Neuronal stem cell (in vitro differentiated cells): ENCODE data around the gene OMP.

ENCODE experiments used
- DNase-seq: peaks from one replicate; pipeline ENCODE4 v3.0.0-alpha.2; 2013; ENCODE audit warnings: low spot score
- H2AFZ ChIP-seq: one replicate; pipeline ENCODE4 v1.6.1; 2013; ENCODE audit warnings: mild to moderate bottlenecking, low read length, inconsistent platforms
- H2AK5ac ChIP-seq: 2 replicates; pipeline ENCODE4 v1.6.1; 2013; ENCODE audit warnings: low read depth, mild to moderate bottlenecking, inconsistent platforms, low read length, moderate library complexity, mixed read lengths
- H2BK120ac ChIP-seq: 2 replicates; pipeline ENCODE4 v1.6.1; 2013; ENCODE audit warnings: low read depth, mild to moderate bottlenecking, inconsistent platforms, low read length, moderate library complexity, mixed read lengths
- H2BK12ac ChIP-seq: one replicate; pipeline ENCODE4 v1.6.1; 2013; ENCODE audit warnings: low read length, inconsistent platforms
- H2BK15ac ChIP-seq: 2 replicates; pipeline ENCODE4 v1.6.1; 2013; ENCODE audit warnings: mild to moderate bottlenecking, low read length, inconsistent platforms, mixed read lengths
- H2BK5ac ChIP-seq: one replicate; pipeline ENCODE4 v1.6.1; 2013; ENCODE audit warnings: inconsistent platforms, mild to moderate bottlenecking, low read length, moderate library complexity
- H3K14ac ChIP-seq: one replicate; pipeline ENCODE4 v1.6.1; 2013; ENCODE audit warnings: low read length, inconsistent platforms
- H3K18ac ChIP-seq: 2 replicates; pipeline ENCODE4 v1.6.1; 2013; ENCODE audit warnings: low read length, inconsistent platforms
- H3K23ac ChIP-seq: 2 replicates; pipeline ENCODE4 v1.6.1; 2013; ENCODE audit warnings: low read depth, mild to moderate bottlenecking, mixed read lengths, low read length, inconsistent platforms; ENCODE audit not compliant: poor library complexity
- H3K27ac ChIP-seq: replicated peaks from 3 replicates; pipeline ENCODE4 v1.5.1; 2013; ENCODE audit warnings: low read length, inconsistent platforms
- H3K27me3 ChIP-seq, 3 experiments: 2 replicates each; pipeline ENCODE4 v1.6.1; 2013; ENCODE audit warnings: low read length in 3 of 3, mild to moderate bottlenecking in 2 of 3, inconsistent platforms in 1 of 3, low read depth in 1 of 3, mixed read lengths in 1 of 3, moderate library complexity in 1 of 3; ENCODE audit not compliant: control insufficient read depth in 3 of 3, insufficient read depth in 3 of 3
- H3K36me3 ChIP-seq, 2 donors: replicated peaks in 1 of 2; 2 replicates each; pipeline ENCODE4 v1.6.1; 2013; ENCODE audit warnings: low read length in 2 of 2; ENCODE audit not compliant: control insufficient read depth in 2 of 2, insufficient read depth in 2 of 2
- H3K4ac ChIP-seq: 2 replicates; pipeline ENCODE4 v1.6.1; 2013; ENCODE audit warnings: inconsistent platforms, mild to moderate bottlenecking, low read length, moderate library complexity
- H3K4me1 ChIP-seq, 2 donors: 1 replicate in 1 of 2; 2 replicates in 1 of 2; pipeline ENCODE4 v1.6.1; 2013; ENCODE audit warnings: low read length in 2 of 2, low read depth in 1 of 2; ENCODE audit not compliant: control insufficient read depth in 2 of 2, insufficient read depth in 1 of 2
- H3K4me2 ChIP-seq: one replicate; pipeline ENCODE4 v1.6.1; 2013; ENCODE audit warnings: mild to moderate bottlenecking, low read length, inconsistent platforms; ENCODE audit not compliant: insufficient read depth, poor library complexity, severe bottlenecking
- H3K4me3 ChIP-seq, 2 donors: 2 replicates each; pipeline ENCODE4 v1.5.1; 2013; ENCODE audit warnings: low read length in 2 of 2, mild to moderate bottlenecking in 2 of 2, inconsistent platforms in 1 of 2, moderate library complexity in 1 of 2
- H3K79me1 ChIP-seq: one replicate; pipeline ENCODE4 v1.6.1; 2013; ENCODE audit warnings: low read depth, mild to moderate bottlenecking, inconsistent platforms, low read length, moderate library complexity
- H3K9ac ChIP-seq: one replicate; pipeline ENCODE4 v1.6.1; 2013; ENCODE audit warnings: mild to moderate bottlenecking, low read depth, low read length, inconsistent platforms; ENCODE audit not compliant: poor library complexity
- H3K9me3 ChIP-seq, 2 donors: replicated peaks in 1 of 2; 2 replicates each; pipeline versions ENCODE3 to v1.6.1; 2013; ENCODE audit warnings: low read length in 2 of 2, mild to moderate bottlenecking in 2 of 2, inconsistent platforms in 1 of 2, low read depth in 1 of 2, mixed read lengths in 1 of 2, moderate library complexity in 1 of 2; ENCODE audit not compliant: control insufficient read depth in 2 of 2, insufficient read depth in 1 of 2
- H4K8ac ChIP-seq: one replicate; pipeline ENCODE4 v1.6.1; 2013; ENCODE audit warnings: low read depth, mild to moderate bottlenecking, inconsistent platforms, low read length, moderate library complexity
- H4K91ac ChIP-seq: one replicate; pipeline ENCODE4 v1.6.1; 2013; ENCODE audit warnings: low read length, low read depth, mild to moderate bottlenecking, inconsistent platforms; ENCODE audit not compliant: poor library complexity
- WGBS, 2 donors: extraction: QIAGEN DNeasy Blood & Tissue Kit; methylation state at CpG; one replicate each; pipeline ENCODE4 v1.1.7; 2013; ENCODE audit warnings: missing lambda C conversion rate in 2 of 2, mixed read lengths in 1 of 2; ENCODE audit not compliant: insufficient read length in 2 of 2, insufficient replicate concordance in 1 of 2; ENCODE audit errors: extremely low coverage in 2 of 2; 5-methylcytosine and 5-hydroxymethylcytosine counted together

The OMP gene

GRCh38 chr11:77065878-77066228 lies 36.8 kb upstream of the OMP start:
- no peaks in the 10 kb centered on the region for H3K79me1 ChIP-seq
- no peak overlapping the region for H4K8ac ChIP-seq
- WGBS, 2 donors, result no CpG with 5 or more reads among the region's 14 CpGs
- H3K27me3 ChIP-seq, result peaks cover 0 to 3% (median 0%) of the 10 kb centered on the region in 3 experiments
- no peak overlapping the region for H4K91ac ChIP-seq
- no peak overlapping the region for H3K27ac ChIP-seq
- H3K4me3 ChIP-seq, result peak overlapping the region; percentile 83 to 84
- H3K18ac ChIP-seq, result peak overlapping the region; percentile 95
- H2BK120ac ChIP-seq, result no peak overlapping the region
- H3K9me3 ChIP-seq, result peaks cover 0 to 7% of the 10 kb centered on the region in 2 donors
- H2BK12ac ChIP-seq, result no peak overlapping the region
- H3K4ac ChIP-seq, result no peak overlapping the region
- H2AFZ ChIP-seq, result peak overlapping the region; percentile 99
- peak overlapping the region; percentile 87 for H3K14ac ChIP-seq
- H3K4me2 ChIP-seq, result peak overlapping the region; percentile 88
- no peaks in the 10 kb centered on the region for H3K36me3 ChIP-seq
- H3K23ac ChIP-seq, result no peak overlapping the region
- no peak overlapping the region for H2BK5ac ChIP-seq
- peak overlapping the region; percentile 71 for H3K9ac ChIP-seq
- H2AK5ac ChIP-seq, result no peak overlapping the region
- DNase-seq, result peak; percentile 17
- peaks cover 7 to 18% of the 10 kb centered on the region in 2 donors for H3K4me1 ChIP-seq
- no peak overlapping the region for H2BK15ac ChIP-seq

GRCh38 chr11:77066229-77067042 lies 36.2 kb upstream of the OMP start, which contains the start of gene CAPN5:
TSS of gene CAPN5 (plus strand) at chr11:77066971. CDS start at chr11:77084887, 17,916 bp downstream.
- no peak within 1 kb of the TSS for H3K4ac ChIP-seq
- WGBS, 2 donors, result no CpG with 5 or more reads among the region's 69 CpGs
- DNase-seq, result peak; percentile 95
- peaks cover 7 to 18% of the 10 kb centered on the region in 2 donors for H3K4me1 ChIP-seq
- no peak within 1 kb of the TSS for H4K8ac ChIP-seq
- H3K14ac ChIP-seq, result peak within 1 kb of the TSS; percentile 87
- peaks cover 0 to 3% (median 0%) of the 10 kb centered on the region in 3 experiments for H3K27me3 ChIP-seq
- H3K4me2 ChIP-seq, result peak within 1 kb of the TSS; percentile 88
- peak within 1 kb of the TSS; percentile 95 for H3K18ac ChIP-seq
- H2BK120ac ChIP-seq, result peak within 1 kb of the TSS; percentile 24
- peak within 1 kb of the TSS; percentile 76 for H2BK5ac ChIP-seq
- no peak within 1 kb of the TSS for H2AK5ac ChIP-seq
- H2AFZ ChIP-seq, result peak within 1 kb of the TSS; percentile 99
- no peak within 1 kb of the TSS for H2BK12ac ChIP-seq
- peak within 1 kb of the TSS; percentile 75 for H3K27ac ChIP-seq
- H3K4me3 ChIP-seq, result peak within 1 kb of the TSS; percentile 83 to 86
- H3K9ac ChIP-seq, result peak within 1 kb of the TSS; percentile 94
- no peaks in the 10 kb centered on the region for H3K79me1 ChIP-seq
- H4K91ac ChIP-seq, result no peak within 1 kb of the TSS
- peaks cover 0 to 7% of the 10 kb centered on the region in 2 donors for H3K9me3 ChIP-seq
- H2BK15ac ChIP-seq, result peak within 1 kb of the TSS; percentile 56
- peak within 1 kb of the TSS; percentile 82 for H3K23ac ChIP-seq
- peaks cover 0 to 3% of the 10 kb centered on the region in 2 donors for H3K36me3 ChIP-seq

GRCh38 chr11:77067861-77068443 lies 34.7 kb upstream of the OMP start:
- no peak for DNase-seq
- H2BK120ac ChIP-seq, result peak overlapping the region; percentile 24

More at GRCh38 chr11:77067861-77068443, 34.7 kb upstream of the OMP start:
- H4K91ac ChIP-seq, result no peak overlapping the region
- H2AFZ ChIP-seq, result no peak overlapping the region
- H2AK5ac ChIP-seq, result peak overlapping the region; percentile 66
- peak overlapping the region in 1 of 2 donors; percentile 83 for H3K4me3 ChIP-seq
- peaks cover 2% of the 10 kb centered on the region for H3K79me1 ChIP-seq
- H3K18ac ChIP-seq, result peak overlapping the region; percentile 38
- peak overlapping the region; percentile 76 for H2BK5ac ChIP-seq
- WGBS, 2 donors, result no CpG with 5 or more reads among the region's 8 CpGs
- H3K4me2 ChIP-seq, result peak overlapping the region; percentile 87
- H3K9me3 ChIP-seq, result no peaks in the 10 kb centered on the region
- no peak overlapping the region for H3K4ac ChIP-seq
- peaks cover 7 to 21% of the 10 kb centered on the region in 2 donors for H3K4me1 ChIP-seq
- no peak overlapping the region for H2BK12ac ChIP-seq
- peaks cover 0 to 14% of the 10 kb centered on the region in 2 donors for H3K36me3 ChIP-seq
- H3K23ac ChIP-seq, result no peak overlapping the region
- no peak overlapping the region for H3K14ac ChIP-seq
- H3K27ac ChIP-seq, result no peak overlapping the region
- H2BK15ac ChIP-seq, result peak overlapping the region; percentile 53
- no peak overlapping the region for H4K8ac ChIP-seq
- peaks cover 0 to 3% (median 0%) of the 10 kb centered on the region in 3 experiments for H3K27me3 ChIP-seq
- no peak overlapping the region for H3K9ac ChIP-seq
